ENCODE results near the gene KBTBD12.

DNA sequence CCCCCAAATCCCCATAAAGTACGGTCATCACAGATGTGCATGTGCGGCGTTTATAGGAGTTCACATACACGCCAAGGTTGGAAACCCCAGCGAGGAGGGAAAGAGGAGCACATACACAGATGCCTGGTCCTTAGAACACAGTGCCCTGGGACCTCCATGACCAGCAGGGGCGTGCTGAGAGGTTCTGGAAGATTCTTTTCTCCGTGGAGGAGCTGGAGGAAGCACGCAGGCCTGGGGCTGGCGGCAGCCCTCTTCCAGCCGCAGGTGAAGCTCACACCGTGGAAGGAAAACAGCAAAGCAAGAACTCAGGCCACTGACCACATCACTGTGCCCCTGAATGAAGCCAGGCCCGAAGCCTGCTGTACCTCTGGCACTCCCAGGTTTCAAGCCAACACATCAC, 76.2 kb downstream of the KBTBD12 start:
- TF ChIP-seq POLR2A (IDR thresholded peaks at IDR 0.05; ENCODE audit: low read depth, low read length) (no peak), TAF1 (IDR thresholded peaks at IDR 0.05; ENCODE audit: low read depth, low read length) (no peak)

Data from GM12891 (cell line).